GM18951 (cell line): ENCODE measurements around the gene LSM14A.
A peak's percentile ranks its signal among the peaks of the same experiment; 100 is the strongest.
"Not testable (repeated sequence)": the region's sequence is repeated elsewhere in the genome, so short reads cannot be mapped to it uniquely, and the experiment has no call there.

Experiments
- POLR2A ChIP-seq: IDR thresholded peaks from 4 replicates; pipeline ENCODE4 v1.6.1; 2011; ENCODE audit warnings: mild to moderate bottlenecking; ENCODE audit not compliant: insufficient read length, insufficient read depth; ENCODE audit errors: extremely low read depth
- in situ Hi-C: fragments of 300-500 bp; cut with MboI; formaldehyde crosslinking; loops from one replicate; pipeline ENCODE4 v1.12.0; 2022; ENCODE audit warnings: low sequenced_read_pairs, mixed read lengths, inconsistent platforms; ENCODE audit not compliant: unreplicated experiment

The LSM14A gene

DNA sequence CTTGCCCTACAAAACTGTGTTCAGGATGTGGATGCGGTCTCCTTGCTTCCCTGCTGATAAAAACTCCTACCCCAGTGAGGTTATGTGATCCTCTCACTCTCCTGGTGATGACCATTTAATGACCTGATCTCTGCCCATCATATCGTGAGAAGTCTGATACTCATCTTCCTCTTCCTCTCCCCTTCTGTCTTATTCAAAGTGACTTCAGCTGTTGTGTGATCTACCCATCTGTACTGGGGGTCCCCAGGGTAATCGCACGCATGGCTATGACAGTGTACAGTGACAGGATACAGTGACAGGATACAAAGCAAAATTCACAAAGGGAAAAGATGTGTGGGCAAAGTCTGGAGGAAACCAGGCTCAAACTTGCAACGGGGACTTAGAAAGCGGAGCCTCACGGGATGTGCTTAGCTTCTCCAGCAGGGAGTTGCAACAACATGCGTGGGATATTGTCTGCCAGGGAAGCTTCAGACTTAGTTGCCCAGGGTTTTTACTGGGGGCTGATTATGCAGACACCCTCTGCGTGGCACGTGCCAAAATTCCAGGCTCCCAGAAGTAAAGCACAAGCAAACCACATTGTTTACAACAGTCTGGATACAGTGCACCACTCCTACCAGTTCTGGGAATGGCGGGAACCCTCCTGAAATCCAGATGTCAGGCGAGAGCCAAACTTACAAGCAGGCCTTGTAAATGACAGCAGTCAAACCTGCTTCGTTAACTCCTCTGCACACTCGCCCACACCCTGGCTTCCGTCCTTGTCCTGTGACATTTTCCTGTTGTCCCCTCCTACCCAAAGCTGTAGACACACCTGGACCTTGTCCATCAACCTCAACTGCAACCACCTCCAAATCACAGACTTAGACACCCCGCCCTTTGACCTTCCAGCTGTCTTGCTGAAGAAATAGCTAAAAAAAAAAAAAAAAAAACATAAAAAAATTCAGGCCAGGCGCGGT is 64.0 kb downstream of the LSM14A start:
- TF ChIP-seq POLR2A: no peak
- in situ Hi-C loops: no loop called here

- in situ Hi-C loops: no loop called here
These were observed 65.0 kb downstream of the LSM14A start for GRCh38 chr19:34237283-34237682.

GRCh38 chr19:34237939-34238338 is 65.6 kb downstream of the LSM14A start:
- TF ChIP-seq POLR2A: no peak
- in situ Hi-C loops: no loop called here

More at GRCh38 chr19:34237283-34237682, 65.0 kb downstream of the LSM14A start:
- TF ChIP-seq POLR2A: no peak

DNA sequence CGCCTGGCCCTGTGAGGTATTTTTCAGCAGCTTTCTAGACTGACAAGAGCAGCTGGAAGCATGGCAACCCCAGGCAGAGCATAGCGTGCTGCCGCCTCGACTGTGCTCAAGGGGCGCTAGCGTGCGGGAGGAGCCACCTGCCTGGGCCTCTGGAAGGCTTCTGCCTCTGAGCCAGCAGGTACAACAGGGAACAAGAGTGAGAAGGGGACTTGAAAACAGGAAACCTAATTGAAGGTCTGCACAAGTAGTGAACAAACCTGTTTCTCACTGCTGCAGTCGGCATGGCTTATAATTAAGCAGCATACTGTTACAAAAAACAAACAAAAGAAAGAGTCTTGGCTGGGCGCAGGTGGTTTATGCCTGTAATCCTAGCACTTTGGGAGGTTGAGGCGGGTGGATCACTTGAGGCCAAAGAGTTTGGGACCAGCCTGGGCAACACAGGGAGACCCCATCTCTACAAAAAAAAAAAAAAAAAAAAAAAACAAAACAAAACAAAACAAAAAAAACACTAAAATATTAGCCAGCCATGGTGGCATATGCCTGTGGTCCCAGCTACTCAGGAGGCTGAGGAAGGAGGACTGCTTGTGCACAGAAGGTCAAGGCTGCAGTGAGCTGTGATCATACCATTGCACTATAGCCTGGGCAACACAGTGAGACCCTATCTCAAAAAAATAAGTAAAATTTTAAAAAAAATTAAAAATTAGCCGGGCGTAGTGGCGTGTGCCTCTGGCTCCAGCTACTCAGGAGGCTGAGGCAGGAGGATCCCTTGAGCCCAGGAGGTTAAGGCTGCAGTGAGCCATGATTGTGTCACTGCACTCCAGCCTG is 69.4 kb downstream of the LSM14A start:
- TF ChIP-seq POLR2A: no peak
- in situ Hi-C loops: no loop called here

- in situ Hi-C loops: not testable (repeated sequence)
These were observed 71.0 kb downstream of the LSM14A start for GRCh38 chr19:34243138-34243875.

DNA sequence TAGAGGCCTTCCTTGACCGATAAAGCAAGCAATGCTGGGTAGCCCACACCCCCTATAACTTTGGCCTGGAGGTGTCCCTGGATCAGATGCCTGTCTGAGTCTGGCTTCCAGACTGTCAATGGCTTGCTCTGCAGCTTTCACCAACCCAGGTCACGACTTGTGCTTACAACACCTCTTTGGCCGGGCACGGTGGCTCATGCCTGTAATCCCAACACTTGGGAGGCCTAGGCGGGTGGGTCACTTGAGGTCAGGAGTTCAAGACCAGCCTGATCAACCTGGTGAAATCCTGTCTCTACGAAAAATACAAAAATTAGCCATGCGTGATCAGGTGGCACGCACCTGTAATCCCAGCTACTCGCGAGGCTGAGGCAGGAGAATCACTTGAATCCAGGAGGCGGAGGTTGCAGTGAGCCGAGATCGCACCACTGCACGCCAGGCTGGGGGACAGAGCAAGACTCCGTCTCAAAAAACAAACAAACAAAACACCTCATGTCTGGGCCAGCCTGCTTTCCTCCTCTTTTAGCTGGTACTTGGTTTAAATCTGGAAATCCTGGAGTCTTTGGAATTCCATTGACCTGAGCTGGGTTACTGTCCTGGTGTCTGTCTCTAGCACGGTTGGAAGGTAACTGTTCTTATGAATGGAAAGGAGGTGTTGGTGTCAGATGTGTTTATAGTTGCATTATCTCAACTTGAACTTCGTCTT is 71.7 kb downstream of the LSM14A start:
- in situ Hi-C loops: no loop called here
- no peak for TF ChIP-seq POLR2A

- in situ Hi-C loops: no loop called here
- TF ChIP-seq POLR2A: no peak
These were observed 72.5 kb downstream of the LSM14A start for GRCh38 chr19:34244611-34245299.

DNA sequence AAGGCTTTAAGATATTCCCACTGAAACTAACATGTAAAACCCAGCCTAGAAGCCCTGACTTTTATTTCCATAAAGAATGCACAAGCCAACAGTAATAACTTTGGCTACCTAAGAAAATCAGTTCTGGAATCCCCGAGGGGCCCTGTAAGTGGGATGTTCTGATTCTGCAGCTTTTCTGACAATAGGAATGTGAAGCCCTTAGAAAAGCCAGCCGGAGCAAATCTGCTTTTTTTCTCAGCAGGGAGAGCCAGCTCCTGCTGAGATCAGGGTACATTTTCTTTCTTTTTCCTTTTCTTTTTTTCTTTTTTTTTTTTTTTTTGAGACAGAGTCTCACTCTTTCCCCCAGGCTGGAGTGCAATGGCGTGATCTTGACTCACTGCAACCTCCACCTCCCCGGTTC is 74.0 kb downstream of the LSM14A start:
- TF ChIP-seq POLR2A: no peak
- in situ Hi-C loops: no loop called here

GRCh38 chr19:34248941-34249340 is 76.6 kb downstream of the LSM14A start:
- in situ Hi-C loops: no loop called here
- no peak for TF ChIP-seq POLR2A

GRCh38 chr19:34253167-34253566 is 80.9 kb downstream of the LSM14A start:
- in situ Hi-C loops: not testable (repeated sequence)

- in situ Hi-C loops: not testable (repeated sequence)
These were observed 81.4 kb downstream of the LSM14A start for GRCh38 chr19:34253681-34254045.

- peak; percentile 89 for TF ChIP-seq POLR2A
- in situ Hi-C loops: no loop called here
These were observed 81.9 kb downstream of the LSM14A start, which contains the start of gene GARRE1 for GRCh38 chr19:34254046-34254697. Gene GARRE1 (plus strand): TSS chr19:34254554. CDS start chr19:34300474, 45,920 bp downstream.
